Kidney epithelial cell (primary cell): ENCODE measurements around the gene NTNG1. TPM values are rescaled to one million over a fixed set of nuclear protein-coding genes. Genes with fewer than 3 reads are reported as not detected.

Experiments
- DNase-seq: peaks from one replicate; pipeline ENCODE4 v3.0.0-alpha.2; 2010; ENCODE audit warnings: low read depth
- H3K27me3 ChIP-seq: 2 replicates; pipeline ENCODE4 v1.6.0; 2011; ENCODE audit warnings: low read length; ENCODE audit not compliant: control insufficient read depth, insufficient read depth
- H3K36me3 ChIP-seq: 2 replicates; pipeline ENCODE4 v1.5.1; 2011; ENCODE audit warnings: low read length; ENCODE audit not compliant: control insufficient read depth, insufficient read depth
- H3K4me3 ChIP-seq: 2 replicates; pipeline ENCODE4 v1.5.1; 2011; ENCODE audit warnings: low read depth, mild to moderate bottlenecking, control low read depth, low read length
- CTCF ChIP-seq: IDR thresholded peaks from 2 replicates; pipeline ENCODE4 v1.5.1; 2011; ENCODE audit warnings: mild to moderate bottlenecking, moderate library complexity, low read length, control low read depth, inconsistent platforms; ENCODE audit not compliant: insufficient read depth, poor library complexity, severe bottlenecking
- total RNA-seq: library from RNA; depleted of rRNA; stranded (reverse); fragments of >200 nt; gene quantifications from 2 replicates; pipeline ENCODE4 v1.2.3, GENCODE V29; 2015

NTNG1 gene
- total RNA-seq, 1 donor from 2014 or later, result 3.7 TPM

DNA sequence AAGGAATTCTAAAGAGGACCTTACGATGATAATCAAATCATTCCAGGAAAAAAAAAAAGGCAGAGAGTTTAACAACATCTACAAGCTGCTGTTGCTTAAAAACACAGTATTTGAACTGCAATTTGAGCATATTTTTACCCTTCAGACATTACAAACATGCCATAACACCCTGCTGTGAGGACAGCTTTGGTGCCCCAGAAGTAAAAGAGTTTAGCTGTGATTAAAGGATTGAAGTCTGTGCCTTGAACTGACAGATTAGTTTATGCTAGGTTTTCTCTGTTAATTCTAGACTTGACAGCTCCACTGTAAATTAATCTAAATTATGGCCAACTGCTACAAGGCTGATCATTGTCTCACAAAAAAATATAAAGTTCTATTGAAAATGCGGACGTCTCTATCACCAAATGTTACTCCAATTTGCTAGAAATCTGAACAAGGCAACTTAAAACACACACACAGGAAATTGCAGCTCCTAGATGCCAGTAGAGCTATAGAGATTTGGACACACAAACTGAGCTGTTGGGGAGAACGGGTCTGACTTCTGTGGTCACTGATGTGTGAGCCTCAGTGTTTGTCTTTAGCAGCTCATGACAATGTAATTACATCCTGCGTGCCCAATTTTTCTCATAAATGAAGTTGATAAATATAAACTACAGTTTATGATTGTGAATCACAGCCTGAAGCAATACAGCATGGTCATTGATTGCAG, 217.9 kb downstream of the NTNG1 start:
- no peak for TF ChIP-seq CTCF
- H3K36me3 ChIP-seq, result no peaks in the 10 kb centered on the region
- no peak for DNase-seq
- no peaks in the 10 kb centered on the region for H3K27me3 ChIP-seq
- no peak overlapping the region for H3K4me3 ChIP-seq

GRCh38 chr1:107359472-107360241, 218.8 kb downstream of the NTNG1 start:
- no peak for DNase-seq
- H3K4me3 ChIP-seq, result no peak overlapping the region
- H3K36me3 ChIP-seq, result no peaks in the 10 kb centered on the region
- no peak for TF ChIP-seq CTCF
- no peaks in the 10 kb centered on the region for H3K27me3 ChIP-seq

DNA sequence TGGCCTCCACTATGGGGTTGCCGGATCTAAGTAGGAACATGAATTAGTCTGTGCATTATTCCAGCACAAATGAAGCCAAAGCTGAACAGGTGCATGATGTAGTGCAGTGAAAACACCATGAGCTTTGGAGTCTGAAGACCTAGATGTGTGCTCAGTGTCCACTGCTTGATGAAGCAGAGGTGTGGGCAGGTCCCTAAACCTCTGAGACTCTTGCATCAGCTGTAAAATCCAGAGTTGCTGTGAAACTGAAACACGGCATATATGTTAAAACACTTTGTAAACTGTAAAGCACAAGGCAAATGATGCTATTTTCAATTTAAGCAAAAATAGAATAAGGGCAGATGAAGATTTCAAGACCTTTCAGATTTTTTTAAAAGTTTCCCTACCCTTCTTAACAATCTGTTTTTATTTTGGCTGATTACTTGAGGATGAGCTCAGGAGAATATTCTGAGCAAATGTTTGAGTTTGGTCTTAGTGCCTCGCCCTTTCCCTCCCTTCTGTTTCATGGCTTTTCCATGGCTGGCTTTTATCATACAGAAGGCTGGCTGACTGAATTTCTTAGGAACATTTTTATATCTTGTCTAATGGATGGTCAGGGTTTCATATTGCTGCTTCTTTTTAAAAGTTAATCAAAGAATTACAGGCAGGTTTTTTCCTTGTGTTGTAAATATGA, 221.8 kb downstream of the NTNG1 start:
- TF ChIP-seq CTCF, result no peak
- Histone ChIP-seq H3K4me3 (no peak overlapping the region), H3K36me3 (no peaks in the 10 kb centered on the region), H3K27me3 (no peaks in the 10 kb centered on the region)
- no peak for DNase-seq

GRCh38 chr1:107363154-107363553, 222.3 kb downstream of the NTNG1 start:
- Histone ChIP-seq H3K4me3 (no peak overlapping the region), H3K36me3 (no peaks in the 10 kb centered on the region), H3K27me3 (no peaks in the 10 kb centered on the region)
- no peak for DNase-seq
- no peak for TF ChIP-seq CTCF

GRCh38 chr1:107365527-107366240, 224.8 kb downstream of the NTNG1 start:
- DNase-seq, result no peak
- Histone ChIP-seq H3K36me3 (no peaks in the 10 kb centered on the region), H3K27me3 (no peaks in the 10 kb centered on the region), H3K4me3 (no peak overlapping the region)
- TF ChIP-seq CTCF, result no peak
